IMR-90 (cell line): ENCODE measurements around the gene URB2.

Experiments used
- CEBPB ChIP-seq: IDR thresholded peaks from 2 replicates; pipeline ENCODE4 v1.6.1; 2012; ENCODE audit warnings: low read depth, low read length, improper control_type of control experiment
- MXI1 ChIP-seq: IDR thresholded peaks from 2 replicates; pipeline ENCODE4 v1.6.1; 2012; ENCODE audit warnings: low read depth, mild to moderate bottlenecking, low read length, moderate library complexity, borderline replicate concordance
- RAD21 ChIP-seq: IDR thresholded peaks from 2 replicates; pipeline ENCODE4 v1.6.1; 2012; ENCODE audit warnings: low read length, improper control_type of control experiment
- SMC3 ChIP-seq: fragments of 150-350 bp; IDR thresholded peaks from 2 replicates; pipeline ENCODE4 v1.6.1; 2016; ENCODE audit warnings: low read depth, mild to moderate bottlenecking, antibody characterized with exemption, low read length, moderate library complexity
- TF ChIP-seq, protein P1 (sequence below): conservative IDR thresholded peaks from 2 replicates; pipeline ENCODE4 v1.5.1; 2012; ENCODE audit warnings: mild to moderate bottlenecking, low read depth, low read length, improper control_type of control experiment

DNA sequence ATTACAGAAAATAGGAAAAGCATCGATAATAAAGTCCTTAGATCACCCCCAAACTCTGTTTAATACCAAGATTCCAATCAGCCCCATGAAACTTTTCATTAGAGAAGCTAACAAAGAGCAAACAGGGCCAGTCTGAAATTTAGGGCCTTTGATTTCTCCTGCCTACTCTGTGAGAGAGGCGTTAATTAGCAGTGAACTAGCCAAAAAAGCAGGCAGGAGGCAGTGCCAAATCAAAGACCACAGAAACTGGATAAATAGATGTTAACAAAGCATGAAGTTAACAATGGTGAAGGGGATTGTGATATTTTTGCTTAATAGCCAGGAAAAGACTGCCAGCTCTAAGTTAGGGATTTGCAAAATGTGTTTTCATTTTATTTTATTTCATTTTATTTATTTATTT lies 11.3 kb upstream of the URB2 start:
- TF ChIP-seq SMC3 (no peak), CEBPB (no peak), RAD21 (no peak), MXI1 (no peak)
- TF ChIP-seq, protein P1, sequence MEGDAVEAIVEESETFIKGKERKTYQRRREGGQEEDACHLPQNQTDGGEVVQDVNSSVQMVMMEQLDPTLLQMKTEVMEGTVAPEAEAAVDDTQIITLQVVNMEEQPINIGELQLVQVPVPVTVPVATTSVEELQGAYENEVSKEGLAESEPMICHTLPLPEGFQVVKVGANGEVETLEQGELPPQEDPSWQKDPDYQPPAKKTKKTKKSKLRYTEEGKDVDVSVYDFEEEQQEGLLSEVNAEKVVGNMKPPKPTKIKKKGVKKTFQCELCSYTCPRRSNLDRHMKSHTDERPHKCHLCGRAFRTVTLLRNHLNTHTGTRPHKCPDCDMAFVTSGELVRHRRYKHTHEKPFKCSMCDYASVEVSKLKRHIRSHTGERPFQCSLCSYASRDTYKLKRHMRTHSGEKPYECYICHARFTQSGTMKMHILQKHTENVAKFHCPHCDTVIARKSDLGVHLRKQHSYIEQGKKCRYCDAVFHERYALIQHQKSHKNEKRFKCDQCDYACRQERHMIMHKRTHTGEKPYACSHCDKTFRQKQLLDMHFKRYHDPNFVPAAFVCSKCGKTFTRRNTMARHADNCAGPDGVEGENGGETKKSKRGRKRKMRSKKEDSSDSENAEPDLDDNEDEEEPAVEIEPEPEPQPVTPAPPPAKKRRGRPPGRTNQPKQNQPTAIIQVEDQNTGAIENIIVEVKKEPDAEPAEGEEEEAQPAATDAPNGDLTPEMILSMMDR: no peak
